ENCODE measurements around the gene DNPEP.

GRCh38 chr2:219350215-219350614 is 37.5 kb downstream of the DNPEP start:
- TF ChIP-seq EZH2 (IDR thresholded peaks at IDR 0.05; ENCODE audit: borderline replicate concordance, insufficient read depth, low read depth, low read length, poor library complexity, severe bottlenecking) (no peak), CTCF (IDR thresholded peaks at IDR 0.05) (no peak)

Measured in B cell (primary cell).